WERI-Rb-1 (cell line): ENCODE results near the gene PRUNE2.

Experiments used
- DNase-seq: peaks from one replicate; pipeline ENCODE4 v3.0.0-alpha.2; 2020
- H3K27ac ChIP-seq: fragments of 250-450 bp; sonication (Bioruptor Pico); 2 replicates; pipeline ENCODE4 v1.5.1; 2020; ENCODE audit warnings: mild to moderate bottlenecking, moderate library complexity
- H3K27me3 ChIP-seq: fragments of 250-450 bp; sonication (Bioruptor Pico); 2 replicates; pipeline ENCODE4 v1.5.1; 2021; ENCODE audit warnings: mild to moderate bottlenecking, low read depth, moderate library complexity; ENCODE audit not compliant: insufficient read depth, severe bottlenecking
- H3K36me3 ChIP-seq: fragments of 250-450 bp; sonication (Bioruptor Pico); 2 replicates; pipeline ENCODE4 v1.5.1; 2020; ENCODE audit warnings: mild to moderate bottlenecking, moderate library complexity
- H3K4me3 ChIP-seq: 2 replicates; pipeline ENCODE4 v1.5.1; 2011; ENCODE audit warnings: low read depth, mild to moderate bottlenecking, control low read depth, low read length
- H3K9me3 ChIP-seq: fragments of 250-450 bp; sonication (Bioruptor Pico); 2 replicates; pipeline ENCODE4 v1.5.1; 2021; ENCODE audit warnings: mild to moderate bottlenecking, moderate library complexity; ENCODE audit not compliant: severe bottlenecking
- TF ChIP-seq, protein P1 (sequence below): IDR thresholded peaks from 2 replicates; pipeline ENCODE4 v1.5.1; 2011; ENCODE audit warnings: low read depth, mild to moderate bottlenecking, control low read depth, inconsistent platforms, low read length

PRUNE2 gene

DNA sequence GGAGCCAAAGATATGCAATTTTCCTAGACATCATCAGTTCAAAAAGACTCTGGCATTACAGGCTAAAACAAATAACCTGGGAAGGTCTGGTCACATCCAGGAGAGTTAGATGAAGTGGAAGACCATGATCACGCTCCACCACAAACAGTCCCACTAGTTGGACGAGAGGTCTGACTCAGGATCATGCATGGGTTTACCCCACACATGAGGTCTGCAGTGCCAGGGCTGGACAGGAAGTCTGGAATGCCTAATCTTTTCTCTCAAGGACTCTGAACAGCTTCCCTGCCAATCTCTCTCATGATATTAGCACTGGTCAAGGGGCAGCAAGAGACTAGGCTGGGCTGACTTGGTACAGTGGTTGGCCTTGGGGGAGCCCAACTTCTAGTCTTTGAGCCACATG lies 7.1 kb downstream of the PRUNE2 start:
- DNase-seq, result no peak
- Histone ChIP-seq H3K27me3 (no peaks in the 10 kb centered on the region), H3K4me3 (no peak overlapping the region), H3K27ac (no peak overlapping the region), H3K9me3 (no peaks in the 10 kb centered on the region), H3K36me3 (no peaks in the 10 kb centered on the region)
- TF ChIP-seq, protein P1, sequence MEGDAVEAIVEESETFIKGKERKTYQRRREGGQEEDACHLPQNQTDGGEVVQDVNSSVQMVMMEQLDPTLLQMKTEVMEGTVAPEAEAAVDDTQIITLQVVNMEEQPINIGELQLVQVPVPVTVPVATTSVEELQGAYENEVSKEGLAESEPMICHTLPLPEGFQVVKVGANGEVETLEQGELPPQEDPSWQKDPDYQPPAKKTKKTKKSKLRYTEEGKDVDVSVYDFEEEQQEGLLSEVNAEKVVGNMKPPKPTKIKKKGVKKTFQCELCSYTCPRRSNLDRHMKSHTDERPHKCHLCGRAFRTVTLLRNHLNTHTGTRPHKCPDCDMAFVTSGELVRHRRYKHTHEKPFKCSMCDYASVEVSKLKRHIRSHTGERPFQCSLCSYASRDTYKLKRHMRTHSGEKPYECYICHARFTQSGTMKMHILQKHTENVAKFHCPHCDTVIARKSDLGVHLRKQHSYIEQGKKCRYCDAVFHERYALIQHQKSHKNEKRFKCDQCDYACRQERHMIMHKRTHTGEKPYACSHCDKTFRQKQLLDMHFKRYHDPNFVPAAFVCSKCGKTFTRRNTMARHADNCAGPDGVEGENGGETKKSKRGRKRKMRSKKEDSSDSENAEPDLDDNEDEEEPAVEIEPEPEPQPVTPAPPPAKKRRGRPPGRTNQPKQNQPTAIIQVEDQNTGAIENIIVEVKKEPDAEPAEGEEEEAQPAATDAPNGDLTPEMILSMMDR, result no peak

DNA sequence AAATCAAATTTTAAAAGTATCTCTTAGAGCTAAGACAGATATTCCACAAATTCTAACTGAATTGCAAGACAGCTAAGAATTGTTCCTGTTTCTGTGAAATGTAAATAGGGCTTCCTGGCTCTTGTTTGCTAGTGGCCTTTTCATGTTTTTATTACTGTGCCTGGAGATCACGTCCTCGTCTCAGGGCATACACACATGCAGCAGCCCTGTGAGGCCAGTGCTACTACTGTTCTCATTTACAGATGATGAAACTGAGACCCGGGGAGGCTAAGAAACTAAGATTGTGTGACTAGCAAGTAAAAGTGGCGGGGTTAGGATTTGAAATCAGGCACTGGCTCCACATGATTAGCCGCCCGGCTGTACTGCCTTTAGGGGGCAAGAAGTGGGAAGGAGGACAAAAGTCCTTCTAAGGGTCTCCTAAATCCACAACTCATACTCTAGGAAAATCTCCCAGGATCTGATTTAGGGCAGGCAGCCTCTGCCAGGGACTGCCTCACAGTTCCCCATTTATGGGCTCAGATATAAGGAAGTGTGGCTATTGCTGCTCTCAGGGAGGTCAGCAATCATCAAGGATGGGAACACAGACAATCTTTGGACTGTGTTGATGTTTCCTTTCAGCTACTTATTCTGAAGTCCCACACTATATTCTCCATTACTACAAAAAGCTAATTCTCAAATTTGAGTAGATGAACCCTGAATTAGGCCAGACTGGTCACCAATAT lies 7.9 kb downstream of the PRUNE2 start:
- Histone ChIP-seq H3K9me3 (no peaks in the 10 kb centered on the region), H3K4me3 (no peak overlapping the region), H3K27ac (no peak overlapping the region), H3K27me3 (no peaks in the 10 kb centered on the region), H3K36me3 (no peaks in the 10 kb centered on the region)
- TF ChIP-seq, protein P1, result no peak
- no peak for DNase-seq

DNA sequence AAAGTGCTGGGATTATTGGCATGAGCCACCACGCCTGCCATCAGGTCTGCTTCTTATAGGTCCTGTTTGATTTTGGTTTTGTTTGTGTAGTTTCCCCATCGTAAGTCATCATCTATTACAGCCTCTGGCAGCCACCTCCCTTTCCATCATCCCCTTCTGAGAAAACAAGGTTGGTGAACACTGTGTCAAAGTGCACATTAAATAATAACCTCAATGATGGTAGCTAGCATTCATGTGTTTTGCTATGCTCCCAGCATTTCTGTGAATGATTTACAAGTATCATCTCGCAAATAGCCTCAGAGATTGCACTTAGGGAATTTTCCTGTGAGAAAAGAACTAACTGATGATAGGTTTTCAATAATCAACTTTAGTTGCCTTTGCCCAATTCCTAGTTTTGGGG lies 9.9 kb downstream of the PRUNE2 start:
- no peaks in the 10 kb centered on the region for H3K36me3 ChIP-seq
- H3K4me3 ChIP-seq, result no peak overlapping the region
- H3K27ac ChIP-seq, result no peak overlapping the region
- H3K27me3 ChIP-seq, result no peaks in the 10 kb centered on the region
- TF ChIP-seq, protein P1, result no peak
- no peak for DNase-seq
- no peaks in the 10 kb centered on the region for H3K9me3 ChIP-seq

DNA sequence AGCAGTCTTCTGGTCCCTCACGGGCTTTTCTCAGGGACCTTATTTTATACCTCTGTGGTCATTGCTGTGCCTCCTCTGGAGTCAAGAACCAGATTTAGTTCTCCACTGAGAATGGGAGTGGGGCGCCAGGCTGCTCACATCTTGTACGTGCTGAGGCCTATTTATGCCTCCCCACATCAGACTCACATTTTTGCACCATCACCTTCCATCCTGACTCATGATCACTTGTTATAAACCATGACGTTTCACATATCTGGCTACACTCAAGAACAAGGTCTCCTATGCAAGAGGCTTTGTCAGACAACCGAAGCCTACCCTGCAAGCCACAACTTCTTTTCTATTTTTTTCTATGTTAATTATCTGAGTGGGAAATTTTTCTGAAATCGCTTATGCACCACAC lies 10.7 kb downstream of the PRUNE2 start:
- DNase-seq, result no peak
- Histone ChIP-seq H3K36me3 (no peaks in the 10 kb centered on the region), H3K27ac (no peak overlapping the region), H3K27me3 (no peaks in the 10 kb centered on the region), H3K9me3 (no peaks in the 10 kb centered on the region), H3K4me3 (no peak overlapping the region)
- TF ChIP-seq, protein P1, result no peak

DNA sequence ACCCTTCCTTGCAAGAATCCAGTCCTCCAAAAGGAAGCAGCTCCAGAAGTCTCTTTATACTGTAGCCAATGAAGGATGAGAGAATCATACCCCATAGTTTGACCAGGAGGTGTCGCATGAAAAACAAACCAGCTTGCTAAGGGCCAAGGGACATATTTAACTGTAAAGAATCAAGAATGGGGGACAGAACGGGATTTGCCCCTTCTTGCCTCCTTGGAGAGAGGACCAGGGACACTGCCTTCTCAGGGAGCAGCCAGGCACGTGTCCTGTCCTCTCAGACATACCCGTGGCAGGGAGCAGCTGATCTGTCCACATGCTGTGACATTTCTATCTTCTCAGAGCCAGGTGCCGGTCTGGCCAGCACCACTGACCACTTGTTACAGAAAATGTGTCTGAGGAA lies 11.7 kb downstream of the PRUNE2 start:
- TF ChIP-seq, protein P1, result no peak
- H3K4me3 ChIP-seq, result no peak overlapping the region
- DNase-seq, result no peak
- no peak overlapping the region for H3K27ac ChIP-seq
- H3K9me3 ChIP-seq, result no peaks in the 10 kb centered on the region
- no peaks in the 10 kb centered on the region for H3K27me3 ChIP-seq
- H3K36me3 ChIP-seq, result no peaks in the 10 kb centered on the region

DNA sequence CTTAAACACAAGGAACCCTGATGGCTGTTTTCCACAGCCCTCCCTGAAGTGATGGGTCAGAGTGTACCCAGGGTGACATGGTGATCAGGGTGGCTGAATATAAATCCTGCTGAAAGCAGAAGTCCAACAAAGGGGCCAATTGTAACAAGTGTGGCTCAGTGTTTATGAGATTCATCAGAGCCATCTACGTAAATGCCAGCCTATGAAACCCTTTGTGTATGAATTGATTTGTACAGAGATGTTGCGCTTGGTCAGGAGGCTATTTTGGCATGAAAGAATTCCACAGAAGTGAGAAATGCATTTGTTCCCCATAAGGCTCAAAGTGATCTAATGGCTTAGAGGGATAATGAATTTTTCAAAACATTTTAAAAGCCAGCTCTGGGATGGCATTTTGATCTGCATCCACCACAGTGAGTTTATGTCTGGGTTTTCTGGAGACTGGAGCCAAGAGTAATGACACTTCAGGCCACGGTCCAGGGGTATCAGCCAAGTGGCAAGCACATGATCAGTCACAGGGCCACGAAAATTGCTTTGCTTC lies 12.4 kb downstream of the PRUNE2 start:
- no peaks in the 10 kb centered on the region for H3K36me3 ChIP-seq
- H3K27me3 ChIP-seq, result no peaks in the 10 kb centered on the region
- H3K27ac ChIP-seq, result no peak overlapping the region
- H3K4me3 ChIP-seq, result no peak overlapping the region
- TF ChIP-seq, protein P1, result no peak
- DNase-seq, result no peak
- H3K9me3 ChIP-seq, result no peaks in the 10 kb centered on the region
